GM06990 (cell line): Measurements from ENCODE around the gene AGPAT2.

Experiments used
- DNase-seq: peaks from one replicate; pipeline ENCODE4 v3.0.0-alpha.2; 2011; ENCODE audit not compliant: insufficient read length; ENCODE audit errors: extremely low read depth
- H3K27me3 ChIP-seq: replicated peaks from 2 replicates; pipeline ENCODE4 v1.6.0; 2011; ENCODE audit warnings: low read length; ENCODE audit not compliant: control insufficient read depth, insufficient read depth
- H3K36me3 ChIP-seq: 2 replicates; pipeline ENCODE4 v1.5.1; 2011; ENCODE audit warnings: low read length; ENCODE audit not compliant: control insufficient read depth, insufficient read depth
- H3K4me3 ChIP-seq: replicated peaks from 2 replicates; pipeline ENCODE4 v1.5.1; 2011; ENCODE audit warnings: low read depth, mild to moderate bottlenecking, control low read depth, low read length
- TF ChIP-seq, protein P1 (sequence below): IDR thresholded peaks from 2 replicates; pipeline ENCODE4 v1.5.1; 2011; ENCODE audit warnings: low read length, control low read depth, mild to moderate bottlenecking, inconsistent platforms; ENCODE audit not compliant: insufficient read depth, poor library complexity, severe bottlenecking

The AGPAT2 gene

GRCh38 chr9:136683755-136684154, 3.5 kb downstream of the AGPAT2 start:
- no peaks in the 10 kb centered on the region for H3K27me3 ChIP-seq
- no peak for DNase-seq
- H3K4me3 ChIP-seq = no peak overlapping the region
- no peaks in the 10 kb centered on the region for H3K36me3 ChIP-seq
- TF ChIP-seq, protein P1, sequence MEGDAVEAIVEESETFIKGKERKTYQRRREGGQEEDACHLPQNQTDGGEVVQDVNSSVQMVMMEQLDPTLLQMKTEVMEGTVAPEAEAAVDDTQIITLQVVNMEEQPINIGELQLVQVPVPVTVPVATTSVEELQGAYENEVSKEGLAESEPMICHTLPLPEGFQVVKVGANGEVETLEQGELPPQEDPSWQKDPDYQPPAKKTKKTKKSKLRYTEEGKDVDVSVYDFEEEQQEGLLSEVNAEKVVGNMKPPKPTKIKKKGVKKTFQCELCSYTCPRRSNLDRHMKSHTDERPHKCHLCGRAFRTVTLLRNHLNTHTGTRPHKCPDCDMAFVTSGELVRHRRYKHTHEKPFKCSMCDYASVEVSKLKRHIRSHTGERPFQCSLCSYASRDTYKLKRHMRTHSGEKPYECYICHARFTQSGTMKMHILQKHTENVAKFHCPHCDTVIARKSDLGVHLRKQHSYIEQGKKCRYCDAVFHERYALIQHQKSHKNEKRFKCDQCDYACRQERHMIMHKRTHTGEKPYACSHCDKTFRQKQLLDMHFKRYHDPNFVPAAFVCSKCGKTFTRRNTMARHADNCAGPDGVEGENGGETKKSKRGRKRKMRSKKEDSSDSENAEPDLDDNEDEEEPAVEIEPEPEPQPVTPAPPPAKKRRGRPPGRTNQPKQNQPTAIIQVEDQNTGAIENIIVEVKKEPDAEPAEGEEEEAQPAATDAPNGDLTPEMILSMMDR = no peak

DNA sequence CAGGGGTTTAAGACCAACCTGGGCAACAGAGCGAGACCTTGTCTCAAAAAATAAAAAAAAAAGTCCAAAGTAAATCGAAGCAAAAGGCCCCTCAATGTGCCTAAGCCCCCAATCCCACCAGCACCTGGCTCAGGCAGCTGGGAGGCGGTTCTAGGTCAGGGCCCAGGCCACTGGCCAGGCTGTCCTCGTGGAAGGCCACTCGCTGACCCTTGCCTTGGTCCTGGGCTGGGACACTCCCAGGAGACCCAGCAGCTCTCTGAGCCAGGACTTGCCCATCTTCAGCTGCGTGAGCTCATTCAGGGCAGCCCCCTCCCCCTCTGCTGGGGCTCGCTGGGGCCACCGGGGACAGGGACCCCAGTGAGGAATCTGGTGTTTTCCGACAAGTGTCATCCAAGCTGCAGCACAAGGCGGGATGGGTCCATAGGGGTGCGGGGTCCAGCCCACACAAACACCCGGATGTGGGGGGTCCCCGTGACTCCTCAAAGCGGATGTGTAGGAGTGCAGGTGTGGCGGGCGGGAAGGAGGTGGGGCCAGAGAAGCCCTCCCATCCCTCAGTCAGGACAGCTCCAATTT, 4.0 kb downstream of the AGPAT2 start:
- Histone ChIP-seq H3K4me3 (no peak overlapping the region), H3K27me3 (no peaks in the 10 kb centered on the region), H3K36me3 (no peaks in the 10 kb centered on the region)
- TF ChIP-seq, protein P1 = no peak
- DNase-seq = no peak

DNA sequence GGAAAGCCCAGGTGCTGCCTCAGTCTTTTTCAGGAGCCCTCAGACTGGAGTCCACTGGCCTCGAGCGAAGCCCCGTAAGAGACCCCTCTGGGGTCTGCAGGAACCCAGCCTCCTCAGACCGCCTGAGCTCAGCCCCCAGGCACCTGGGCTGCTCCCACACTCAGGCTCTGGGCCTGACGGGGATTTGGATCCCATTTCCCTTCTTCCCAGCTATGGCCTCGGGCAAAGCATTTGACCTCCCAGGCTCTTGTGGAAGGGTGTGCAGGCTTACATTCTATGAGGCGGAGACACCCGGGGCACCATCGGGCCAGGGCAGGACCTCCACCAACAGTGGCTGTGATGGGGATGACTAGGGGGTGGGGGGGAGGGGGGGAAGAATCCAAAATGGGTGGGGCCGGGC, 4.5 kb downstream of the AGPAT2 start:
- no peak overlapping the region for H3K4me3 ChIP-seq
- no peaks in the 10 kb centered on the region for H3K36me3 ChIP-seq
- no peaks in the 10 kb centered on the region for H3K27me3 ChIP-seq
- no peak for DNase-seq
- TF ChIP-seq, protein P1 = no peak

GRCh38 chr9:136681945-136682699, 5.1 kb downstream of the AGPAT2 start:
- H3K36me3 ChIP-seq = no peaks in the 10 kb centered on the region
- TF ChIP-seq, protein P1 = no peak
- no peaks in the 10 kb centered on the region for H3K27me3 ChIP-seq
- H3K4me3 ChIP-seq = no peak overlapping the region
- no peak for DNase-seq

GRCh38 chr9:136681029-136681428, 6.2 kb downstream of the AGPAT2 start:
- TF ChIP-seq, protein P1 = no peak
- H3K36me3 ChIP-seq = no peaks in the 10 kb centered on the region; the same call in 1 of the 2 replicates
- no peak for DNase-seq
- H3K4me3 ChIP-seq = no peak overlapping the region
- no peaks in the 10 kb centered on the region for H3K27me3 ChIP-seq

DNA sequence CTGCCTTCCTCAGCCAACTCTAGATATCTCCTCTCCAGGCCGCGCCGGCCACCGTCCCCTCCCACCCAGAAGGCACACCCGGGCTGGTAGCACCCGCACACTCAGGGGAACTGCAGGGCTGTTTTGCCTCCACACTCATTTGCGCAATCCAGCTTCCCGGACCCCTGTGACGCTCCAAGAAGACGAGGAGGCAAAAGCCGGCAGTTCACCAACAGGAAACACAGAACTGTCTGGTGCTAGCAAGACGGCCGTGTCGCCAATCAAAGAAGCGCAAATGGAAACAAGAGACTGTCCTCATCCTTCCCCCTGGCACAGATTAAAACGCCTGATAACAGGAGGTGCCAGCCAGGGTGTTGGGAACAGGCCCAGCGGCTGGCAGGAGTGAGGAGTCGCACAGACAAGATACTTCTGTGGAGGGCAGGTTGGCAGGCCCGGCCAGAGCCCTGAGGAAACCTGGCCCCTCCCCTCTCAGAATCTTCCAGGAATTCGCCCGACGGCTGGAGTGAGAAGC, 7.8 kb downstream of the AGPAT2 start:
- no peaks in the 10 kb centered on the region; the same call in 1 of the 2 replicates for H3K36me3 ChIP-seq
- no peak overlapping the region for H3K4me3 ChIP-seq
- no peak for DNase-seq
- TF ChIP-seq, protein P1 = no peak
- H3K27me3 ChIP-seq = no peaks in the 10 kb centered on the region
